Upper lobe of left lung (tissue), 4 donors: ENCODE measurements around the gene TMTC2.

Source experiments
- CTCF ChIP-seq, 6 experiments: fragments of 450-650 bp in 4 of 6; fragments of 200-600 bp in 2 of 6; sonication (generic) in 2 of 6; IDR thresholded peaks; one replicate each; pipeline ENCODE4 v1.5.1; 2016 to 2019; ENCODE audit warnings: antibody characterized with exemption in 6 of 6
- EP300 ChIP-seq, 4 donors: sonication (generic); formaldehyde crosslinking; IDR thresholded peaks; one replicate each; pipeline ENCODE4 v1.5.1; 2017; ENCODE audit warnings: antibody characterized with exemption in 4 of 4, control low read depth in 2 of 4
- POLR2A ChIP-seq, 4 donors: fragments of 450-650 bp; IDR thresholded peaks; one replicate each; pipeline ENCODE4 v1.5.1; 2016 to 2017; ENCODE audit warnings: antibody characterized with exemption in 4 of 4, mild to moderate bottlenecking in 2 of 4

- TF ChIP-seq CTCF (IDR thresholded peaks at IDR 0.05) = no peak
- TF ChIP-seq POLR2A (IDR thresholded peaks at IDR 0.05) = no peak
- no peak for TF ChIP-seq EP300 (IDR thresholded peaks at IDR 0.05)
Observed at GRCh38 chr12:82862069-82862841, 175.5 kb downstream of the TMTC2 start.
